Measurements from ENCODE around the gene LRRC8D. TPM values are rescaled to one million over a fixed set of nuclear protein-coding genes. Genes with fewer than 3 reads are reported as not detected.

The LRRC8D gene
- total and polyA plus RNA-seq, 11 donors: 2.1 to 16.5 (median 8.0) TPM

DNA sequence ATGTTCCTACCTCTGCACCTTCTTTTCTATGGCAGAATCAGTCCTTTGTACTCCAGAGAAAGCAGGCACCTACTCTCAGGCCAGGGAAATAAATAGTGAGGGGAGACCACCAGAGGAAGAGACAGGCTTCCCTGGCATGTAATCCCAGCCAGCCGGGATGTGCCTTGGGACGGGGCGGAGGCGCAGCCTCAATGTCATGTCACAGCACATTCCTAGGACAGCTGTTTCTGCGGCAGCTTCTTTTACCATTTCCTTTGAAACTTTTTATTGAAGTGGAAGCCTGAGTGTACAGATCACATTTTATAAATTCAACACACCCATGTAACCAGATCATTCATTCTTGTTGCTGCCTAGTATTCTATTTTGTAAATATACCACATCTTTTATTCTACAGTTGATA is 106.2 kb downstream of the LRRC8D start:
- H3K9me3 ChIP-seq: peaks cover 0 to 16% (median 3%) of the 10 kb centered on the region in 12 donors
- no peak overlapping the region for H3K4me3 ChIP-seq
- H3K27me3 ChIP-seq: no peaks in the 10 kb centered on the region
- DNase-seq (no peak), ATAC-seq (peak in 1 of 4 donors; percentile 24)
- no peak overlapping the region for H3K27ac ChIP-seq
- peaks cover 0 to 10% (median 0%) of the 10 kb centered on the region in 9 donors for H3K36me3 ChIP-seq
- H3K4me1 ChIP-seq: peaks cover 0 to 8% (median 0%) of the 10 kb centered on the region in 12 donors
- intact Hi-C loops (cut with DNase I): loop anchor here in 1 of 10 donors (10.0 kb wide), 1 partner anchor 58 kb away; no protein-coding TSS in a partner anchor
- TF ChIP-seq POLR2A (IDR thresholded peaks at IDR 0.05): no peak
- 62 to 75% (median 70%) methylated on average over 5 of the region's 5 CpGs for WGBS, 4 donors

DNA sequence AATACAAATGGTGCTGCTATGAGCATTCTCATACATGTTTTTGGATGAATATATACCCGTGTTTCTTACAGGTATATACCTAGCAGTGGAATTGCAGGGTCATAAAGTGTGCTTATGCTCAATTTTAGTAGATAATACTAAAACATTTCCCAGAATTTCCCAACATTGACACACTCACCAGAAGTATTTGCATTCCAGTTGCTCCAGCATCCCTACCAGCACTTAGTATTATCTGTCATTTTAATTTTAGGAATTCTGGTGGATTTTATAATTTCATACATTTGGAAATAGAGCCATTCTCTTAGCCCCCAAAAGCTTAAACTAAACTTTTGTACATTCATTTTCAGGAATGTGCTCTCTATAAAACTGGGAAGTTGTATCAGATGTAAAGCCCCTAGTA is 106.6 kb downstream of the LRRC8D start:
- no peak overlapping the region for H3K27ac ChIP-seq
- WGBS, 4 donors: 84 to 94% (median 85%) methylated on average over 1 of the region's 1 CpG
- no peak for TF ChIP-seq POLR2A (IDR thresholded peaks at IDR 0.05)
- TF ChIP-seq, protein P1, sequence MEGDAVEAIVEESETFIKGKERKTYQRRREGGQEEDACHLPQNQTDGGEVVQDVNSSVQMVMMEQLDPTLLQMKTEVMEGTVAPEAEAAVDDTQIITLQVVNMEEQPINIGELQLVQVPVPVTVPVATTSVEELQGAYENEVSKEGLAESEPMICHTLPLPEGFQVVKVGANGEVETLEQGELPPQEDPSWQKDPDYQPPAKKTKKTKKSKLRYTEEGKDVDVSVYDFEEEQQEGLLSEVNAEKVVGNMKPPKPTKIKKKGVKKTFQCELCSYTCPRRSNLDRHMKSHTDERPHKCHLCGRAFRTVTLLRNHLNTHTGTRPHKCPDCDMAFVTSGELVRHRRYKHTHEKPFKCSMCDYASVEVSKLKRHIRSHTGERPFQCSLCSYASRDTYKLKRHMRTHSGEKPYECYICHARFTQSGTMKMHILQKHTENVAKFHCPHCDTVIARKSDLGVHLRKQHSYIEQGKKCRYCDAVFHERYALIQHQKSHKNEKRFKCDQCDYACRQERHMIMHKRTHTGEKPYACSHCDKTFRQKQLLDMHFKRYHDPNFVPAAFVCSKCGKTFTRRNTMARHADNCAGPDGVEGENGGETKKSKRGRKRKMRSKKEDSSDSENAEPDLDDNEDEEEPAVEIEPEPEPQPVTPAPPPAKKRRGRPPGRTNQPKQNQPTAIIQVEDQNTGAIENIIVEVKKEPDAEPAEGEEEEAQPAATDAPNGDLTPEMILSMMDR (IDR thresholded peaks at IDR 0.05): no peak
- peaks cover 0 to 10% (median 0%) of the 10 kb centered on the region in 9 donors for H3K36me3 ChIP-seq
- DNase-seq: no peak
- no peak for ATAC-seq
- intact Hi-C loops (cut with DNase I): loop anchor here in 1 of 10 donors (10.0 kb wide), 1 partner anchor 57 kb away; no protein-coding TSS in a partner anchor
- no peaks in the 10 kb centered on the region for H3K27me3 ChIP-seq
- peaks cover 0 to 16% (median 3%) of the 10 kb centered on the region in 12 donors for H3K9me3 ChIP-seq
- no peak overlapping the region for H3K4me3 ChIP-seq
- H3K4me1 ChIP-seq: peaks cover 0 to 8% (median 0%) of the 10 kb centered on the region in 12 donors

DNA sequence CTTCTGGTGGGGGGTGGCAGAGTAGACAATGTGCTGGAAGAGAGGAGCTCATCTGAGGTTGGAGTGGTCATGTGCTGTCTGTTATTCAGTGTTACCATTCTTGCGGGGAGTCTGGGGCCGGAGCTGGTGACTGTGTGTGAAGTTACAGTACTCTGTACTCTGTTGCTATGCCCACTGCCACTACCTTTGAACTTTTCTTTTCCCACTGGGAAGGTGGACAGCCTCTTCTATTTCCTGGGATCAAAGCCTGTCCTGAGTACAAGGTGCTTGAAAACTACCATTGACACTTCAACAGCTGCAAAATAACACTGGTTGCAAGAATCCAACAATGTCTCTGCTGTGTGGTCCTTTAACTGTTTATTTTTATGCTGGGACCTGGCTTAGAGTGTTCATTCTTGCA is 107.7 kb downstream of the LRRC8D start:
- Histone ChIP-seq H3K27ac (no peak overlapping the region), H3K4me3 (no peak overlapping the region), H3K9me3 (peaks cover 0 to 10% (median 1%) of the 10 kb centered on the region in 12 donors), H3K36me3 (peaks cover 0 to 15% (median 6%) of the 10 kb centered on the region in 9 donors), H3K27me3 (no peaks in the 10 kb centered on the region), H3K4me1 (peaks cover 0 to 8% (median 0%) of the 10 kb centered on the region in 12 donors)
- WGBS, 4 donors: 85 to 92% (median 88%) methylated on average over 2 of the region's 2 CpGs
- ATAC-seq (no peak), DNase-seq (no peak)
- TF ChIP-seq, protein P1 (IDR thresholded peaks at IDR 0.05): no peak
- no peak for TF ChIP-seq POLR2A (IDR thresholded peaks at IDR 0.05)
- intact Hi-C loops (cut with DNase I): loop anchor here in 1 of 10 donors (10.0 kb wide), 1 partner anchor 56 kb away; no protein-coding TSS in a partner anchor

DNA sequence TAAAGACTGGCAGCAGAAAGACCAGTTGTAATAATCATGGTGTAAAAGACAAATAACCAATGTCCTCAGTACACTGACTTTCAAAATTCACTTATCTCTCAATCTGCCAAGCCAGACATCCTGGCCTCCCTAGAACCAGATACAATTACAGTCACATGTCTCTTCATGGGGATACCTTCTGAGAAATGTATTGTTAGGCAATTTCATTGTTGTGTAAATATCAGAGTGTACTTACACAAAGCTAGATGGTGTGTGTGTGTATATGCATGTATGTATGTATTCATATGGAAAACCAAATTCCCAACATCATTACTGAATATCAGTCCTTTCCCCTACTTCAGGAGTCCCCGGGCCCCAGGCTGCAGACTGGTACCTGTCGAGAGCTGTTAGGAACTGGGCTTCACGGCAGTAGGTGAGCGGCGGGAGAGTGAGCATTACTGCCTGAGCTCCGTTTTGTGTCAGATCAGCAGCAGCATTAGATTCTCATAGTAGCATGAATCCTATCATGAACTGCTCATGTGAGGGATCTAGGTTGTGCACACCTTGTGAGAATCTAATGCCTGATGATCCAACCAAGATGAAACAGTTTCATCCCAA is 108.7 kb downstream of the LRRC8D start:
- Histone ChIP-seq H3K4me1 (peaks cover 0 to 8% (median 0%) of the 10 kb centered on the region in 12 donors), H3K4me3 (no peak overlapping the region), H3K27me3 (no peaks in the 10 kb centered on the region), H3K9me3 (no peaks in the 10 kb centered on the region), H3K27ac (no peak overlapping the region), H3K36me3 (peaks cover 0 to 21% (median 17%) of the 10 kb centered on the region in 9 donors)
- DNase-seq: no peak
- ATAC-seq: no peak
- TF ChIP-seq, protein P1 (IDR thresholded peaks at IDR 0.05): no peak
- no peak for TF ChIP-seq POLR2A (IDR thresholded peaks at IDR 0.05)
- WGBS, 4 donors: 91 to 100% (median 97%) methylated on average over 6 of the region's 6 CpGs
- intact Hi-C loops (cut with DNase I): loop anchor here in 1 of 10 donors (10.0 kb wide), 1 partner anchor 55 kb away; no protein-coding TSS in a partner anchor

All from heart left ventricle (tissue), 16 donors.